Left lung (tissue), 10 donors: ENCODE data around the gene ZNF503. TPM values are rescaled to one million over a fixed set of nuclear protein-coding genes. Genes with fewer than 3 reads are reported as not detected.

ENCODE experiments used
- ATAC-seq: fragments of 200-7000 bp; cut with Tn5 transposase; one replicate; pipeline ENCODE4 v1.9.1; 2020; ENCODE audit warnings: moderate library complexity
- DNase-seq, 4 donors: peaks; one replicate each; pipeline ENCODE4 v3.0.0-alpha.2; 2013 to 2020
- H3K27ac ChIP-seq, 2 donors: fragments of 200-600 bp; sonication (generic) in 1 of 2; one replicate each; pipeline versions ENCODE4 v1.5.0 to v1.8.0; 2020 to 2021
- H3K27me3 ChIP-seq, 2 donors: fragments of 200-600 bp; sonication (generic) in 1 of 2; one replicate each; pipeline versions ENCODE4 v1.5.0 to v1.8.0; 2020 to 2021
- H3K36me3 ChIP-seq, 2 donors: fragments of 200-600 bp; sonication (generic) in 1 of 2; one replicate each; pipeline versions ENCODE4 v1.5.0 to v1.8.0; 2020 to 2021
- H3K4me1 ChIP-seq, 2 donors: fragments of 200-600 bp; one replicate each; pipeline ENCODE4 v1.8.0; 2021
- H3K4me3 ChIP-seq, 2 donors: fragments of 200-600 bp; sonication (generic) in 1 of 2; one replicate each; pipeline versions ENCODE4 v1.5.0 to v1.8.0; 2020 to 2021; ENCODE audit warnings: mild to moderate bottlenecking in 1 of 2
- H3K9me3 ChIP-seq, 2 donors: fragments of 200-600 bp; sonication (generic) in 1 of 2; one replicate each; pipeline versions ENCODE4 v1.5.0 to v1.8.0; 2020 to 2021
- CTCF ChIP-seq, 2 donors: fragments of 200-600 bp; sonication (generic) in 1 of 2; IDR thresholded peaks; one replicate each; pipeline versions ENCODE4 v1.5.0 to v1.8.0; 2021; ENCODE audit warnings: antibody characterized with exemption in 2 of 2
- intact Hi-C, 2 donors: fragments of 100-400 bp; cut with DNase I; formaldehyde crosslinking; loops; one replicate each; pipeline versions ENCODE4 v1.11.2 to v1.14.2; 2022
- polyA plus RNA-seq, 6 donors: library from polyadenylated mRNA; unstranded; fragments of 120-200 nt; gene quantifications; one replicate each; pipeline ENCODE4 v1.2.1, GENCODE V29; 2013; ENCODE audit not compliant: insufficient read length in 6 of 6
- total RNA-seq, 2 donors: library from RNA; stranded (reverse); fragmentation: NEBNext Ultra II Directional; extraction: Animal tissue kit (Norgen Biotek cat#: 25700); gene quantifications; one replicate each; pipeline ENCODE4 v1.2.1, GENCODE V29; 2021
- donor health status: DM: no; HTN: yes; CAD: no.
- donor health status: DM: no; HTN: no; CAD: no.

The ZNF503 gene
- total and polyA plus RNA-seq, 8 donors, result 32.7 to 71.4 (median 50.0) TPM

DNA sequence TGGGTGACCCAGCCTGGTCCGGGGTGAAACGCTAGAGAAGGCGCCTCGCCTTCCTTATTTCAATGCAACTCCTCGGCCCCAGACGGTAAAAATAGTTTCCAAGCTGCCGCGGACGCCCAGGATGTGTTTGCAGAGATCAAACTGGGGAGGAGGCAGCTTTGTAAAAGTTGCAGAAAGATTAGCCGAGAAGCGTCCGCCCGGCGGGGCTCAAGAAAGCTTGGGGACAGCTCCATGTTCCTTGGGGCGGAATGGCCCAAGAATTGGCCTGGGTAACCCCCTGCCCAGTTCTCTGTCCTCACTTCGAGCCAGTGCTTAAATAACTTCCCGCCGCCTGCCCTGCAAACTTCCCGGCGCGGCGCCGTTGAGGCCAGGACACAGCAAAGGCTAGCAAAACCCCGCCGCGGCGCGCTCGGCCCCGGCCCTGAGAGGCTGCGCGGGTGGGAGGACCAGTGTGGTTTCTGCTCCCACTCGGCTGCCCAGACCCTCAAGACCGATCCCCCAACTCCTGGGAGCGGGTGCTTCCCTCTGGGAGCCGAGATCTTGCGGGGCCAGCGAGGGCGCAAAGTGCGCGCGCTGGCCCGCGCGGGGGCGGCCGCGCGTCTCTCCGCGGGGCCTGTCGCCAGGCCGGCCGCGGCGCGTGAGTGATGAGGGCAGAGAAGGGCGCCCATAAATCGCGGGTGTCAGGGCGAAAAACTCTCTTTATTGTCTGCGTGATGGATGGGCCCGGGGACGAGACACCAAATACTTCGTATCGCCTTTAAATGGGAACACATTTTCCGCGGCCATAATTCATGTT, 6.3 kb upstream of the ZNF503 start:
- peak; percentile 55 to 90 (median 62) for DNase-seq
- no peak for ATAC-seq
- Histone ChIP-seq H3K9me3 (no peaks in the 10 kb centered on the region), H3K27ac (peak overlapping the region; percentile 86 to 92), H3K4me3 (peak overlapping the region; percentile 73), H3K36me3 (no peaks in the 10 kb centered on the region), H3K27me3 (peaks cover 0 to 80% of the 10 kb centered on the region in 2 donors), H3K4me1 (peaks cover 0 to 64% of the 10 kb centered on the region in 2 donors)
- intact Hi-C loops, result loop anchor here in 1 of 2 donors (10.0 kb wide), 1 partner anchor 507 kb away; no protein-coding TSS in a partner anchor
- TF ChIP-seq CTCF (IDR thresholded peaks at IDR 0.05), result no peak

GRCh38 chr10:75407224-75407712, 5.7 kb upstream of the ZNF503 start:
- Histone ChIP-seq H3K36me3 (no peaks in the 10 kb centered on the region), H3K4me3 (peak overlapping the region; percentile 73), H3K27me3 (peaks cover 0 to 86% of the 10 kb centered on the region in 2 donors), H3K27ac (peak overlapping the region; percentile 86 to 92), H3K4me1 (peaks cover 0 to 67% of the 10 kb centered on the region in 2 donors), H3K9me3 (no peaks in the 10 kb centered on the region)
- intact Hi-C loops, result loop anchor here in 1 of 2 donors (10.0 kb wide), 1 partner anchor 508 kb away; no protein-coding TSS in a partner anchor
- no peak for TF ChIP-seq CTCF (IDR thresholded peaks at IDR 0.05)
- DNase-seq, result peak in 1 of 4 donors; percentile 33
- ATAC-seq, result no peak

DNA sequence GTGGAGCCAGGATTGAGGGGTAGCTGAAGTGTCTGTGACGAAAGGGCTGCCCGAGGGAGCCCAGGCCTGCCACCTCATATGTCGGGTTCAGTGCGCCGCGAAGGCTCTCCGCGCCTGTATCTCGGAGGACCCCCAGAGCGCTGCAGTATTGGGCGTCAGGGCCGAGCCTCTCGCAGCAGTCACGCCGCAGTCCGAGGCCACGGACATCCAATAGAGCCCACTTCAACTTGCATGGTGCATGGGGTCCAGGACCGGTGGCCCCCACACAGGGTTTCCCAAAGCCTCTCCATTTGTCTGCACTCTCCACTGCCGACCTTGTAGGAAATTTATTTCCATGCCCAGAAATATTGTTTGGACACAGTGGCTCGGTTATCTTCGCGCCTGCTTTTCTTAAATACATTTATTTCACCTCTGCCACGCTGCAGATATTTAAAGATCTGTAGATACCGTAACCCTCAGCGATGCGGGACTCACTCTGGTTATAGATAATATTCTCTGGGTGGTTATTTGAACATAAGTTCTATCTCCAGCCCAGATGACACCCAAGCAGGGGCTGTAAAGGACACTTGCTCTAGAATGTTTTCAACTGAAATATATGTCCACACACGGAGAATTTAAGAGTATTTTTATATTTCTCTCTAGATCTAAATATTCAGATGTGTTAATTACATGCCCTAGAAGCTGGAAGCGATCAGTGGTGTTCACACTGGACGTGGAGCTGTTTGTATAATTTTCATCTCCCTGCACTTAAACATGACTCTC, 5.1 kb upstream of the ZNF503 start:
- no peaks in the 10 kb centered on the region for H3K36me3 ChIP-seq
- peaks cover 0 to 67% of the 10 kb centered on the region in 2 donors for H3K4me1 ChIP-seq
- ATAC-seq (no peak), DNase-seq (peak in 2 of 4 donors; percentile 4 to 72)
- H3K27me3 ChIP-seq, result peaks cover 0 to 92% of the 10 kb centered on the region in 2 donors
- peak overlapping the region; percentile 92 to 95 for H3K27ac ChIP-seq
- TF ChIP-seq CTCF (IDR thresholded peaks at IDR 0.05), result no peak
- no peaks in the 10 kb centered on the region for H3K9me3 ChIP-seq
- intact Hi-C loops, result loop anchor here in 1 of 2 donors (10.0 kb wide), 1 partner anchor 508 kb away; no protein-coding TSS in a partner anchor
- peak overlapping the region in 1 of 2 donors; percentile 73 for H3K4me3 ChIP-seq

- DNase-seq (peak in 2 of 4 donors; percentile 35 to 45), ATAC-seq (no peak)
- peaks cover 0 to 67% of the 10 kb centered on the region in 2 donors for H3K4me1 ChIP-seq
- peak overlapping the region; percentile 52 to 85 for H3K4me3 ChIP-seq
- H3K36me3 ChIP-seq, result no peaks in the 10 kb centered on the region
- peak overlapping the region; percentile 95 to 98 for H3K27ac ChIP-seq
- peaks cover 0 to 97% of the 10 kb centered on the region in 2 donors for H3K27me3 ChIP-seq
- intact Hi-C loops, result loop anchor here in 1 of 2 donors (10.0 kb wide), 1 partner anchor 509 kb away; no protein-coding TSS in a partner anchor
- no peak for TF ChIP-seq CTCF (IDR thresholded peaks at IDR 0.05)
- no peaks in the 10 kb centered on the region for H3K9me3 ChIP-seq
These were observed 4.3 kb upstream of the ZNF503 start for GRCh38 chr10:75405598-75406461.
